ELF-1 (cell line): ENCODE data around the gene CDK15.
"Not testable (repeated sequence)": the region's sequence is repeated elsewhere in the genome, so short reads cannot be mapped to it uniquely, and the experiment has no call there.

ENCODE experiments used
- DNase-seq: peaks from one replicate; pipeline ENCODE4 v3.0.0-alpha.2; 2016; ENCODE audit warnings: low read depth, low spot score

Gene CDK15

DNA sequence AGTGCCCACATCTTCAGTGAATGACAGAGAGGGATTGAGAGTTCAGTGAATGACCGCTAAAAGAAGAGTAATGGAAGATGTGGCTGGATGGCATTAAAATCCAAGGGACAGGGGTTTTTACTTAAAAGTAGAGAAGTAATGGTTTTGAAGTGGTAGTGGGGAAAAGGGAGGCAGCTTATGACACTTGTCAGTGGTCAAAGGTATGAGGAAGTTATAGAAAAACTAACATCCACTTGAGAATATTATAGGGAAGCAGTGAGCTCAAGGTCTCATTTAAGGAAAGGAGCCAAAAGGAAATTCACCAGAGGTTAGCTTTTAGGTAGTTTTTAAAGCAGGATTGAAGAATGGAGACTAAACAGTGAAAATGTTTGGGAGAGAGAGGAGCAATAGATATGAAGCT, 24.3 kb downstream of the CDK15 start:
- no peak for DNase-seq

- DNase-seq = no peak
Measured at GRCh38 chr2:201831469-201831868, 25.1 kb downstream of the CDK15 start.

GRCh38 chr2:201833781-201834180, 27.4 kb downstream of the CDK15 start:
- DNase-seq = no peak

- DNase-seq = no peak
Measured at GRCh38 chr2:201835066-201835465, 28.7 kb downstream of the CDK15 start.

DNA sequence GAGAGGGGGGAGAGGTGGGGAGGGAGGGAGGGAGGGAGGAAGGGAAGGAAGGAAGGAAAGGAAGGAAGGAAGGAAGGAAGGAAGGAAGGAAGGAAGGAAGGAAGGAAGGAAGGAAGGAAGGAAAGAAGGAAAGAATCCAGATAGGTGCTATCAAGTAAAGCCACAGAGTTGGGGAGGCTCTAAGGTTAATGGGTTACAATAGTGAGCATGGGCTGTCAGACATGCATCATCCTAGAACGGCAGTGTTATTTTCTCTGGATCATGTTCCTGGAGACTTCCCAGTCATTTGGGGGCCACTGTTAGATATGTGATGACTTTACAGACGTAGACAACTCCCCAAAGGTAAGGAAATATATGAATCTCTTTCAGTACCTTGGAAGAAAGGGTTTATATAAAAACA, 31.1 kb downstream of the CDK15 start:
- no peak for DNase-seq

DNA sequence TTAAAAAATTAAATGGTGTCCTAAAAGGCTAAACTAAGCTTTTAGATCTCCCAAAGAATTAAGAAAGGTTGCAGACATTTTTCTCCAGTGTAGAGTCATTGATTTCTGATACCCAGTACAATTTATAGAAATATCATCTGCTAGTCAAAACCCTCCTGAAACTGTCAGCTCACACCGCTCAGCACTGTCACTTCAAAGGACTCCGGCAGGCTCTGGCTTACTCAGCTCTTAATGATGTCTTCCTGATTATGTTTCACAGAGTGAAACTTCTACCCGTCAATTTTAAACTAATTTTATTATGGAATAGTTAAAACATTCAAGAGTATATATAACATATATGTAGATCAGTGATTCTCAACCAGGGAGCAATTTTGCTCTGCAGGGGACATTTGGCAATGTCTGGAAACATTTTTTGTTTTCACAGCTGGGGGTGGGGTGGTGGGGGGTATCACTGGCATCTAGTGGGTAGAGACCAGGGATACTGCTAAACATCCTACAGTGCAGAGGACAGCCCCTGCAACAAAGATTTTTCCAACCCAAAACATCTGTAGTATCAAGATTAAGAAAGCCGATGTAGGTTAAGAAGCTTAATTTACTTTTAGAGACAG, 31.6 kb downstream of the CDK15 start:
- DNase-seq = no peak

GRCh38 chr2:201839727-201840126, 33.4 kb downstream of the CDK15 start:
- no peak for DNase-seq

GRCh38 chr2:201840726-201841125, 34.4 kb downstream of the CDK15 start:
- DNase-seq = no peak

- DNase-seq = no peak
Measured at GRCh38 chr2:201842131-201842860, 36.0 kb downstream of the CDK15 start.

GRCh38 chr2:201844922-201845321, 38.6 kb downstream of the CDK15 start:
- not testable (repeated sequence) for DNase-seq

- no peak for DNase-seq
Measured at GRCh38 chr2:201847481-201847880, 41.1 kb downstream of the CDK15 start.

DNA sequence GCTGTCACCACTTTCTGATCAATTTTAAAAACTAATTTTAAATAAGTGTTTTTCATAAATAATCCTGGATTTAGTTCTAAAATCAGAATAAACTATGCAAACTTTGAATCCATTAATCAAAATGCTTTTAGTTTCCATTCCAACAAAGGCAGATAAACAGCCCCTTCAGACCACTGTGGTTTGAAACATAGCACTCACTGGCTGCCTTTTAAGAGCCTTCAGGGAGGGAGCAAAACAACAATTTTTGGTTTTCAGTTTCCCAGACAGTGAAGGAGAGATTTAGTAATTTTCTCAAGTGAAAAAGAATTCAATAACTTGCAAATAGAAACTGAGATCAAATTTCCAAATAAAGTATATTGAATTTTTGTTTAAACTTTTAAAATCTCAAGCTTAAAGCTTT, 46.1 kb downstream of the CDK15 start:
- no peak for DNase-seq

DNA sequence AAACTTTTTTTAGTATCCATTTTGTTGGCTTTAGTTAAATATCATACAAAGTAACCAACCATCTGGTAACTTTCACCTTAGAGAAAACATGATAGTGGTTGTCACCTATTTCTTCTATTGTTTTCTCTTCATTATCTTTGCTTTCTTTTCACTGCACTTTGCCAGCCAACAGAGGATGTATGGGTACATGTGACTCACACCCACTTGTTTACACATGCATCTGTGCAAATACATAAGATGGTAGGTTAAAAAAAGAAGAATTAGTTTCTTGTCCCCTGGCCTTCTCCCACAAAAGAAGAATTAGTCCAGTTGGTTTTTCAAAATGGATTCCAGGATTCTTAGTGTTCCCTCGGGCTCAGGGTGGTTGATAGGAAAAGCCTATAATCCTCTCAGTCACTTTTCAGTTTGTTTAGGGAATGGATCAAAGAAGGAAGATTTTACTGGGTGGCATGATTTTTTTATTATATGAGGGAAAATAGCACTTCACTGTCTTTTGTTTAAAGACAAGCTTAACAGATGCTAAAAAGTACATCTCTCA, 46.6 kb downstream of the CDK15 start:
- DNase-seq = no peak

DNA sequence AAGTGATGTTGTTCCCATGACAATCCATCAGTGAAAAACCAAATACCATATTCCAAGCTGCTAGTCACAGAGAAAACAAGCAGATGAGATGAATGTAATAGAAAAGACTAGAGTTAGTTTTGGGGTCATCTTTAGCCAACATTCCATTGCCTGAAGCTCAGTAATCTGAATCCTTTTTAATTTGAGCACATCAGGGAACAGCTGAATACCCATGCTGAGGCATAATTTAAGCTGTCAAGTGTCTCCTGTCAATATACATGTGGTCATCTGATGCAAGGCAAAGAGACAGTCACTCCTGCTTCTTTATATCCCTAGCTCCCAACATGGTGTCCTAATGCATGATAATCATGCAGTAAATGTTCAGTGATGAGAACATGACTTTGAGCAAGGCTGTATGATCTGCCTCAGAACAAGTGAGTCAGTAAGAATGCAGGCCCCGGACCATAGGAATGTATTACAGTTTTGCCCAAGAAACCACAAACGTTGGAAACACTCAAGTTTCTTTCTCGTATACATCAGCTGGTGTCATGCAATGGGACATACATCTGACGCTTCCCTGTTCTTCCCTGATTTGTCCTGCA, 48.0 kb downstream of the CDK15 start:
- DNase-seq = no peak

DNA sequence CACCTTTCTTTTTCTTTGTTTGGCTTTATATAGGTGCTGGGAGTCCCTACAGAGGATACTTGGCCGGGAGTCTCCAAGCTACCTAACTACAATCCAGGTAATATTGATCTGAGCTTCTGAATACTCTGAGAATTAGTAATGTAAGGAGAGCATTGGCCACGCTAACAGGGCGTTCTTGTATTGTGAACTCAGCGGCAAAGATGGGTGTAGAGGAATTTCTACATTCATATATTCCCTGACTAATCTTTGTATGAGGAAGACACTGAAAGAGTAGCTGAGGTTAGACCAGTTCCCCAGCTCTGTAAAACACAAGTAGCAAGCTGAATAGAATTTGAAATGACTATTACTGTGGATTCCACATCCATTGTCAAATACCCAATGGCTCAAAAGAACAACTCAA, 48.5 kb downstream of the CDK15 start:
- no peak for DNase-seq

- no peak for DNase-seq
Measured at GRCh38 chr2:201855356-201855755, 49.0 kb downstream of the CDK15 start.

GRCh38 chr2:201857326-201857725, 51.0 kb downstream of the CDK15 start:
- DNase-seq = no peak

GRCh38 chr2:201858281-201859184, 52.2 kb downstream of the CDK15 start:
- DNase-seq = peak; percentile 86

DNA sequence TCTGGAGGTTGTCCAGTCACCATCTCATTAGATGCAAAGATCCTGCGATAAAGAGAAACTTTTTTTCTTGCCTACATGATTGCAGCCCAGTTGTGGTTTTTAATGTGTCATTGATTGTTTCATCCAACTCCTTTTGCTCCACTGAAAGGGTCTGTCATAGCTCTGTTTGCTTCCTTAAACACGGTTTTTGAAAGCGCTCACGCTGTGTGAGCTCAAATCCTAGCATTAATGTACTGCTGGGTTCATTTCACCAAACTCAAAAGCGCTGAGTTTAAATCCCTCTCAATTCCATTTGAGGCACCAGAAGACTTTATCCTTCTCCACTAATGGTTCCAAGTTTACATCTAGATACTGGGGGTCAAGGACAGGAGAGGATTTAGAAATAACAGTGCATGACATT, 53.6 kb downstream of the CDK15 start:
- no peak for DNase-seq

GRCh38 chr2:201860636-201861066, 54.3 kb downstream of the CDK15 start:
- DNase-seq = peak; percentile 81

DNA sequence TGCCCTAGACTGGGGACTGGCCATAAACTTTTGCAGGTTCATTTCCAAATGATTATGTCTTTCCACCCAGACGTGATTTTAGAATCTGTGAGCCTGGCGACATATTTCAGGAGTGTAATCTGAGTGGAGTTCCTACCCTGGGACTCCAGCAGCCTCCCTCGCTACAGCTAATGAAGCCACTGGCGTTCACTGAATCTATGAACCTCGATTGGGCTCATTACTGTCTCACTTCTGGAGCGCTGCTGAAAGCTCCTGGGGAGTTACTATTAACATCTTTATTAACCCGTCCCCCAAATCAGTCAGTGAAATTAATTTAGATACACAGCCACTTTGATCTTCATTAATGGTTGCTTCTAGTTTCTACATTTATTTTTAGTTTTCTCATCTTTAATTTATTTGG, 56.5 kb downstream of the CDK15 start:
- DNase-seq = no peak
